GM19099 (cell line): ENCODE results near the gene CTNNA3.

Source experiments
- POLR2A ChIP-seq: IDR thresholded peaks from 3 replicates; pipeline ENCODE4 v1.6.1; 2011; ENCODE audit warnings: low read depth; ENCODE audit not compliant: insufficient read length; ENCODE audit errors: extremely low read depth

Gene CTNNA3

GRCh38 chr10:67609996-67610793 is 85.8 kb downstream of the CTNNA3 start:
- no peak for TF ChIP-seq POLR2A

- no peak for TF ChIP-seq POLR2A
These were observed 88.0 kb downstream of the CTNNA3 start for GRCh38 chr10:67608001-67608400.

- TF ChIP-seq POLR2A: no peak
These were observed 88.5 kb downstream of the CTNNA3 start for GRCh38 chr10:67607472-67607871.

- TF ChIP-seq POLR2A: no peak
These were observed 89.4 kb downstream of the CTNNA3 start for GRCh38 chr10:67606572-67606971.

- TF ChIP-seq POLR2A: no peak
These were observed 92.3 kb downstream of the CTNNA3 start for GRCh38 chr10:67603701-67604100.

GRCh38 chr10:67603086-67603485 is 92.9 kb downstream of the CTNNA3 start:
- no peak for TF ChIP-seq POLR2A

GRCh38 chr10:67602268-67602950 is 93.6 kb downstream of the CTNNA3 start:
- no peak for TF ChIP-seq POLR2A

GRCh38 chr10:67599597-67599996 is 96.4 kb downstream of the CTNNA3 start:
- TF ChIP-seq POLR2A: no peak

GRCh38 chr10:67596641-67597040 is 99.4 kb downstream of the CTNNA3 start:
- no peak for TF ChIP-seq POLR2A

- TF ChIP-seq POLR2A: no peak
These were observed 108.2 kb downstream of the CTNNA3 start for GRCh38 chr10:67587771-67588170.

- no peak for TF ChIP-seq POLR2A
These were observed 120.5 kb downstream of the CTNNA3 start for GRCh38 chr10:67575532-67575931.

GRCh38 chr10:67573484-67573883 is 122.5 kb downstream of the CTNNA3 start:
- no peak for TF ChIP-seq POLR2A

GRCh38 chr10:67571503-67571902 is 124.5 kb downstream of the CTNNA3 start:
- no peak for TF ChIP-seq POLR2A

GRCh38 chr10:67553254-67553653 is 142.7 kb downstream of the CTNNA3 start:
- TF ChIP-seq POLR2A: no peak

GRCh38 chr10:67550838-67551402 is 145.1 kb downstream of the CTNNA3 start:
- TF ChIP-seq POLR2A: no peak

- no peak for TF ChIP-seq POLR2A
These were observed 145.9 kb downstream of the CTNNA3 start for GRCh38 chr10:67550046-67550445.
